Gastrocnemius medialis (tissue), 4 donors: Measurements from ENCODE around the gene KIF2A. TPM values are rescaled to one million over a fixed set of nuclear protein-coding genes. Genes with fewer than 3 reads are reported as not detected.
A peak's percentile ranks its signal among the peaks of the same experiment; 100 is the strongest.

ENCODE experiments used
- ATAC-seq, 2 donors: fragments of 150-250 bp; one replicate each; pipeline ENCODE4 v1.9.1; 2016
- DNase-seq, 2 donors: peaks; one replicate each; pipeline ENCODE4 v3.0.0-alpha.2; 2019
- H3K27ac ChIP-seq, 4 donors: fragments of 200-600 bp; sonication (generic); 1 replicate in 1 of 4; 2 replicates in 3 of 4; pipeline ENCODE4 v1.5.1; 2016 to 2018; ENCODE audit warnings: mild to moderate bottlenecking in 2 of 4, moderate library complexity in 1 of 4
- H3K27me3 ChIP-seq, 3 donors: fragments of 200-600 bp; sonication (generic) in 2 of 3; 1 replicate in 1 of 3; 2 replicates in 2 of 3; pipeline versions ENCODE4 v1.5.1 to v1.6.0; 2016 to 2019; ENCODE audit warnings: mild to moderate bottlenecking in 1 of 3, moderate library complexity in 1 of 3
- H3K36me3 ChIP-seq, 2 donors: fragments of 200-600 bp; sonication (generic) in 1 of 2; one replicate each; pipeline ENCODE4 v1.5.1; 2017 to 2018
- H3K4me1 ChIP-seq, 2 donors: fragments of 200-600 bp; sonication (generic) in 1 of 2; one replicate each; pipeline ENCODE4 v1.5.1; 2016 to 2017; ENCODE audit warnings: mild to moderate bottlenecking in 2 of 2
- H3K4me3 ChIP-seq, 4 donors: fragments of 200-600 bp; sonication (generic) in 3 of 4; 1 replicate in 1 of 4; 2 replicates in 3 of 4; pipeline ENCODE4 v1.5.1; 2016 to 2019; ENCODE audit warnings: mild to moderate bottlenecking in 2 of 4
- H3K9me3 ChIP-seq, 3 donors: fragments of 200-600 bp; sonication (generic) in 2 of 3; 1 replicate in 1 of 3; 2 replicates in 2 of 3; pipeline ENCODE4 v1.5.1; 2016 to 2019
- CTCF ChIP-seq, 5 experiments: fragments of 450-650 bp in 3 of 5; fragments of 200-600 bp in 2 of 5; sonication (generic) in 2 of 5; IDR thresholded peaks in 4 of 5; conservative IDR thresholded peaks in 1 of 5; 1 replicate in 4 of 5; 2 replicates in 1 of 5; pipeline ENCODE4 v1.5.1; 2016 to 2019; ENCODE audit warnings: antibody characterized with exemption in 5 of 5, mild to moderate bottlenecking in 3 of 5, moderate library complexity in 3 of 5
- POLR2A ChIP-seq, 2 donors: fragments of 450-650 bp; IDR thresholded peaks; one replicate each; pipeline ENCODE4 v1.6.1; 2017; ENCODE audit warnings: antibody characterized with exemption in 2 of 2, mild to moderate bottlenecking in 2 of 2, moderate library complexity in 2 of 2
- in situ Hi-C, 4 donors: fragments of 200-750 bp; cut with MboI; loops; one replicate each; pipeline versions ENCODE4 v1.15.0 to v1.8.0; 2017; ENCODE audit warnings: low sequenced_read_pairs in 4 of 4
- intact Hi-C: fragments of 100-400 bp; cut with DNase I; formaldehyde crosslinking; loops from one replicate; pipeline ENCODE4 v1.15.1; 2023; ENCODE audit warnings: low total_unique reads
- total RNA-seq, 4 donors: library from RNA; depleted of rRNA; stranded (reverse); fragments of >200 nt; gene quantifications; one replicate each; pipeline versions ENCODE4 v1.1.0 to v1.2.3, GENCODE V29; 2016

KIF2A gene
- total RNA-seq, 4 donors from 2014 or later: 7.5 to 14.2 (median 11.8) TPM

GRCh38 chr5:62413711-62414110 lies 107.7 kb downstream of the KIF2A start:
- H3K4me1 ChIP-seq: peaks cover 19 to 27% of the 10 kb centered on the region in 2 donors
- H3K4me3 ChIP-seq: peak overlapping the region; percentile 82 to 98 (median 92)
- no peak for TF ChIP-seq POLR2A (IDR thresholded peaks at IDR 0.05)
- no peak for TF ChIP-seq CTCF (IDR thresholded peaks at IDR 0.05 in 4 of 5, conservative IDR thresholded peaks at IDR 0.05 in 1 of 5)
- no peaks in the 10 kb centered on the region for H3K36me3 ChIP-seq
- DNase-seq (no peak), ATAC-seq (no peak)
- in situ Hi-C loops (no loop called here), intact Hi-C loops (no loop called here)
- H3K27me3 ChIP-seq: no peaks in the 10 kb centered on the region
- H3K27ac ChIP-seq: no peak overlapping the region
- no peaks in the 10 kb centered on the region for H3K9me3 ChIP-seq

GRCh38 chr5:62418462-62419076 lies 112.6 kb downstream of the KIF2A start:
- Histone ChIP-seq H3K36me3 (no peaks in the 10 kb centered on the region), H3K4me1 (peaks cover 17 to 27% of the 10 kb centered on the region in 2 donors), H3K9me3 (no peaks in the 10 kb centered on the region), H3K27me3 (no peaks in the 10 kb centered on the region), H3K4me3 (no peak overlapping the region), H3K27ac (peak overlapping the region in 1 of 4 donors; percentile 22)
- DNase-seq: no peak
- intact Hi-C loops (no loop called here), in situ Hi-C loops (no loop called here)
- ATAC-seq: peak in 1 of 2 donors; percentile 42
- no peak for TF ChIP-seq POLR2A (IDR thresholded peaks at IDR 0.05)
- no peak for TF ChIP-seq CTCF (IDR thresholded peaks at IDR 0.05 in 4 of 5, conservative IDR thresholded peaks at IDR 0.05 in 1 of 5)

GRCh38 chr5:62419609-62420008 lies 113.6 kb downstream of the KIF2A start:
- Histone ChIP-seq H3K27ac (no peak overlapping the region), H3K4me1 (peaks cover 9 to 17% of the 10 kb centered on the region in 2 donors), H3K4me3 (no peak overlapping the region), H3K27me3 (no peaks in the 10 kb centered on the region), H3K36me3 (no peaks in the 10 kb centered on the region), H3K9me3 (no peaks in the 10 kb centered on the region)
- intact Hi-C loops: no loop called here
- TF ChIP-seq POLR2A (IDR thresholded peaks at IDR 0.05): no peak
- TF ChIP-seq CTCF (IDR thresholded peaks at IDR 0.05 in 4 of 5, conservative IDR thresholded peaks at IDR 0.05 in 1 of 5): no peak
- in situ Hi-C loops: no loop called here
- ATAC-seq (no peak), DNase-seq (no peak)

DNA sequence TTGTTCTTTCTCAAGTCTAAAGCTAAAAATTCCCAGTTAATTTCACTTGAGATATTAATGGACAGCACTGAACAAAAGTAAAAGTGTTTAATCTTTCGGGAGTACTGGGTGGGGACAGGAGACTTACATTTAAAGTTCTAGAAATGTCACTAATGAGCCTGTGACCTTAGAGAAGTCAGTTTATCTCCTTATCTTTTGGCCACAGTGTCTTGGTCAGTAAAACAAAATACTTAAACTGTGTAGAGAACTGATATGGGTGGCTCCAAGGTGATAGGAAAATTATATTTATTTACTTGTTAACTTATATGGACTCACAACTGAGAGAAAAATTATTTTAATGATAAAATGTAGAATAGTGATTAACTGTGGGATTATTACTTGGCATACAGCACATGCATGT lies 115.4 kb downstream of the KIF2A start:
- ATAC-seq (no peak), DNase-seq (no peak)
- H3K27ac ChIP-seq: no peak overlapping the region
- intact Hi-C loops: no loop called here
- in situ Hi-C loops: no loop called here
- no peaks in the 10 kb centered on the region for H3K36me3 ChIP-seq
- H3K4me3 ChIP-seq: no peak overlapping the region
- H3K4me1 ChIP-seq: peaks cover 9 to 17% of the 10 kb centered on the region in 2 donors
- no peaks in the 10 kb centered on the region for H3K9me3 ChIP-seq
- no peaks in the 10 kb centered on the region for H3K27me3 ChIP-seq
- TF ChIP-seq POLR2A (IDR thresholded peaks at IDR 0.05): no peak
- TF ChIP-seq CTCF (IDR thresholded peaks at IDR 0.05 in 4 of 5, conservative IDR thresholded peaks at IDR 0.05 in 1 of 5): no peak

DNA sequence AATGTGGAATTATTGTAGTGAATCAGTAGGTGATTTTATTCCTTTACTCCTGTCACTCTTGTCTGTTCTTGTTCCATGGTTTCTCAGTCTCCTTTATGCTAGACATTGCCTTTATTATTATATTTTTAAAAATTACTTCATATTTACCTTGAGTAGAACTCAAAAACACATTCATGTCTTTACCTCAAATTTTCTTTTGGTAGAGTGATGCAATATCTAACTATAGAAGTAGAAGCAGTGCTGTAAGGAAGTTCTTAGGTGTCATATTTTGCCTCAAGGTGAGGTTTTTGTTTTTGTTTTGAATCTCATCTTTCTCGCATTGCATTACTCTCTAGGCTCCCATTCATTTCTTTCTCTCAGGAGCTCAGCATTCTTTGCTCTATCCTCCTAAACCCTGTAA lies 118.8 kb downstream of the KIF2A start:
- Histone ChIP-seq H3K27ac (no peak overlapping the region), H3K4me1 (peaks cover 0 to 2% of the 10 kb centered on the region in 2 donors), H3K4me3 (no peak overlapping the region), H3K36me3 (no peaks in the 10 kb centered on the region), H3K9me3 (no peaks in the 10 kb centered on the region), H3K27me3 (no peaks in the 10 kb centered on the region)
- in situ Hi-C loops: no loop called here
- ATAC-seq: no peak
- no peak for DNase-seq
- intact Hi-C loops: no loop called here
- TF ChIP-seq CTCF (IDR thresholded peaks at IDR 0.05 in 4 of 5, conservative IDR thresholded peaks at IDR 0.05 in 1 of 5) (no peak), POLR2A (IDR thresholded peaks at IDR 0.05) (no peak)
